ENCODE results near the gene ZBTB46. TPM values are rescaled to one million over a fixed set of nuclear protein-coding genes. Genes with fewer than 3 reads are reported as not detected.

Gene ZBTB46
- total RNA-seq, 1 experiment from 2014 or later = 10.7 TPM

DNA sequence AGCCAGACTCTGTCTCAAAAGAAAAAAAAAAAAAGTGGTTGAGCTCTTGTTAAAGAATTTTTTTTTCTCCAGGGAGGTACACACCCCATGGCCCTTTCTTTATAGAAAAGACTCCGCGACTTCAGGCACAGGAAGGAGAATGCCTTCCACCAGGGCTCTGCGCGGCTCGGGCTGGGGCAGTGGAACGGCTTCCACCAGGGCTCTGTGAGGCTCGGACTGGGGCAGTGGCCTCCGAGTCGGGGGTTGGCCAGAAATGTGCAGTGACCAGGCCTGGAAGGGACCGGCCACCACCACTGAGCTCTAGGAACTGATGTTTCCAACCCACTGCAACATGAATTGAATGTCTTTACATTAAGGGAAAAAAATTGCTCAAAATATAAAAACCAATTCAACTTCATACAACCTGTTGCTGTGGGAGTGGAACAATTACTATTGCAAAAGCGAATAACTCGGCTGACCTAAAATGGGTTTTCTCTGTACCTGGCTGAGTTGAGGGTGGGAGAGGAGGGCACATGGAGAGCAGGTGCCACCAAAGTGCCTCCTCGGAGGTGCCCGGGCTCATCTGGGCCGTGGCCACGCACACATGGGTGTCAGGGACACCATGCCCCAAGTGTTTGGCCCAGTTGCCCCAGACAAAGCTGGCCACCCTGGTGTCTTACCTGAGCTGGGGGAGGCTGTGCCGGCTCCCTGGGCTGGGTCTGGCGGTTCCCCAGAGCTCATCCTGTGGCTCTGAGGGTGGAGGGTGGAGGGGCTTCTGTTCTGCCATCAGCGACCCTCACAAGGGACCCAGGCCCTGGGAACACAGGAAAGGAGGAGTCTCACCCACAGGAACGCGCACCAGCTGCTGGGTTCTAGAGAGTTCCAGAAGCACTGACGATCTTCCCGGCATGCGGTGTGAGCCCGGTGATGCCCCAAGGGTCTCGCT is 62.2 kb downstream of the ZBTB46 start:
- RAD21 ChIA-PET (ENCODE audit: low non-redundant PET in 1 of 2, low total read pairs in 2 of 2, uncharacterized antibody in 2 of 2, unreplicated experiment in 2 of 2) = no interaction called here
- Histone ChIP-seq H3K4me3 (replicated peaks in 1 of 2; ENCODE audit: low read depth in 1 of 2, low read length in 2 of 2) (no peak overlapping the region), H2AFZ (ENCODE audit: low read depth, low read length, poor library complexity, severe bottlenecking) (no peak overlapping the region), H3K27me3 (ENCODE audit: insufficient read depth, low read length) (no peaks in the 10 kb centered on the region), H3K9ac (ENCODE audit: low read length) (no peak overlapping the region), H3K79me2 (ENCODE audit: insufficient read depth, low read length) (no peaks in the 10 kb centered on the region), H3K4me1 (ENCODE audit: control insufficient read depth in 1 of 2, insufficient read depth in 2 of 2, low read length in 2 of 2) (no peaks in the 10 kb centered on the region), H3K9me3 (ENCODE audit: control insufficient read depth in 1 of 2, insufficient read depth in 1 of 2, low read depth in 1 of 2, low read length in 2 of 2) (no peaks in the 10 kb centered on the region), H3K36me3 (ENCODE audit: control insufficient read depth in 1 of 2, insufficient read depth in 2 of 2, low read length in 2 of 2) (no peaks in the 10 kb centered on the region), H3K4me2 (ENCODE audit: low read length) (no peak overlapping the region), H4K20me1 (ENCODE audit: insufficient read depth) (no peaks in the 10 kb centered on the region), H3K27ac (ENCODE audit: low read depth, low read length) (no peak overlapping the region), H3K9me2 (ENCODE audit: insufficient read depth) (no peaks in the 10 kb centered on the region)
- TF ChIP-seq ELF1 (IDR thresholded peaks at IDR 0.05; ENCODE audit: borderline replicate concordance, low read depth) (no peak), ZNF274 (IDR thresholded peaks at IDR 0.05; ENCODE audit: low read depth, low read length) (no peak)
- no TSS peak for BruUV-seq (replicated peaks)
- POLR2A ChIA-PET = no interaction called here
- ATAC-seq (no peak), DNase-seq (ENCODE audit: low read depth, low spot score) (no peak)
- intact Hi-C loops (cut with micrococcal nuclease) = no loop called here
- CTCF ChIA-PET = no interaction called here

DNA sequence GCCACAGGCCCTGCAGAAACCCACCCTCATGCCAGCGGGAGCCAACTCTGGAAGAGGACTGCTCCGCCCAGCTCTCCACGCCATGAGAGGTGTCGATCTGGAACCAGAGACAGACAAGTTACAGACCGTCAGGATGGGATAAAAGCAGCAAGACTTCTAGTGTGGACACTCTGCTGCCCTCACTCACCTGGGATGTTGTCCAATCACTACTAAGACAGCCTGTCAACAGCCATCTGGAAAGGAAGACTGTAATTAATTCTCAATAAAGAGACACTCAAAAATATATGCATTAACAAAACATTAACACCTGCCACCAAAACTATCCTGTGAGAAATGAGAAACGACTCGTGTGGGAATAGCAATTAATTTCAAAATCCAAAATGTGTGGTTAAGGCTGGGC is 63.2 kb downstream of the ZBTB46 start:
- ChIA-PET CTCF (no interaction called here), POLR2A (no interaction called here), RAD21 (ENCODE audit: low non-redundant PET in 1 of 2, low total read pairs in 2 of 2, uncharacterized antibody in 2 of 2, unreplicated experiment in 2 of 2) (no interaction called here)
- no peaks in the 10 kb centered on the region for H3K4me1 ChIP-seq (ENCODE audit: control insufficient read depth in 1 of 2, insufficient read depth in 2 of 2, low read length in 2 of 2)
- no peak overlapping the region for H3K27ac ChIP-seq (ENCODE audit: low read depth, low read length)
- H4K20me1 ChIP-seq (ENCODE audit: insufficient read depth) = no peaks in the 10 kb centered on the region
- H3K4me2 ChIP-seq (ENCODE audit: low read length) = no peak overlapping the region
- no peaks in the 10 kb centered on the region for H3K9me3 ChIP-seq (ENCODE audit: control insufficient read depth in 1 of 2, insufficient read depth in 1 of 2, low read depth in 1 of 2, low read length in 2 of 2)
- intact Hi-C loops (cut with micrococcal nuclease) = no loop called here
- ATAC-seq (no peak), DNase-seq (ENCODE audit: low read depth, low spot score) (no peak)
- no peaks in the 10 kb centered on the region for H3K79me2 ChIP-seq (ENCODE audit: insufficient read depth, low read length)
- no peak overlapping the region for H3K4me3 ChIP-seq (replicated peaks in 1 of 2; ENCODE audit: low read depth in 1 of 2, low read length in 2 of 2)
- no TSS peak for BruUV-seq (replicated peaks)
- no peak overlapping the region for H2AFZ ChIP-seq (ENCODE audit: low read depth, low read length, poor library complexity, severe bottlenecking)
- no peaks in the 10 kb centered on the region for H3K27me3 ChIP-seq (ENCODE audit: insufficient read depth, low read length)
- no peak overlapping the region for H3K9ac ChIP-seq (ENCODE audit: low read length)
- TF ChIP-seq CBX3 (IDR thresholded peaks at IDR 0.05; ENCODE audit: low read depth) = no peak
- TF ChIP-seq ZNF274 (IDR thresholded peaks at IDR 0.05; ENCODE audit: low read depth, low read length) = no peak
- TF ChIP-seq REST (IDR thresholded peaks at IDR 0.05; ENCODE audit: low read depth) = no peak
- TF ChIP-seq, protein P1, sequence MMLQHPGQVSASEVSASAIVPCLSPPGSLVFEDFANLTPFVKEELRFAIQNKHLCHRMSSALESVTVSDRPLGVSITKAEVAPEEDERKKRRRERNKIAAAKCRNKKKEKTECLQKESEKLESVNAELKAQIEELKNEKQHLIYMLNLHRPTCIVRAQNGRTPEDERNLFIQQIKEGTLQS (IDR thresholded peaks at IDR 0.05) = no peak
- no peak for TF ChIP-seq EGR1 (IDR thresholded peaks at IDR 0.05; ENCODE audit: low read depth)
- no peak for TF ChIP-seq ZFX (IDR thresholded peaks at IDR 0.05)
- TF ChIP-seq SRF (IDR thresholded peaks at IDR 0.05; ENCODE audit: low read depth) = no peak
- TF ChIP-seq ELF1 (IDR thresholded peaks at IDR 0.05; ENCODE audit: borderline replicate concordance, low read depth) = no peak
- no peak for TF ChIP-seq EZH2 (IDR thresholded peaks at IDR 0.05)
- TF ChIP-seq POLR2AphosphoS5 (IDR thresholded peaks at IDR 0.05; ENCODE audit: low read depth, low read length) = no peak
- H3K36me3 ChIP-seq (ENCODE audit: control insufficient read depth in 1 of 2, insufficient read depth in 2 of 2, low read length in 2 of 2) = no peaks in the 10 kb centered on the region
- no peaks in the 10 kb centered on the region for H3K9me2 ChIP-seq (ENCODE audit: insufficient read depth)

Measured in HCT116 (cell line).